IPS DF 6.9 (cell line): Measurements from ENCODE around the gene APBB2.
A peak's percentile ranks its signal among the peaks of the same experiment; 100 is the strongest.

ENCODE experiments used
- DNase-seq: peaks from one replicate; pipeline ENCODE4 v3.0.0-alpha.2; 2013; ENCODE audit warnings: low read depth, low spot score
- H3K27ac ChIP-seq: one replicate; pipeline ENCODE4 v1.5.1; 2013; ENCODE audit warnings: low read length, control low read depth
- H3K27me3 ChIP-seq: 2 replicates; pipeline ENCODE4 v1.6.1; 2013; ENCODE audit warnings: mild to moderate bottlenecking, low read length; ENCODE audit not compliant: control insufficient read depth, insufficient read depth
- H3K36me3 ChIP-seq: 2 replicates; pipeline ENCODE4 v1.6.1; 2013; ENCODE audit warnings: low read length; ENCODE audit not compliant: control insufficient read depth, insufficient read depth
- H3K4me1 ChIP-seq: 2 replicates; pipeline ENCODE4 v1.6.1; 2013; ENCODE audit warnings: low read length; ENCODE audit not compliant: control insufficient read depth, insufficient read depth
- H3K4me3 ChIP-seq: 2 replicates; pipeline ENCODE4 v1.5.1; 2013; ENCODE audit warnings: mild to moderate bottlenecking, low read length
- H3K9me3 ChIP-seq: 2 replicates; pipeline ENCODE4 v1.6.1; 2013; ENCODE audit warnings: low read length, inconsistent platforms; ENCODE audit not compliant: control insufficient read depth, insufficient read depth
- WGBS: extraction: QIAGEN DNeasy Blood & Tissue Kit; methylation state at CpG from one replicate; pipeline ENCODE4 v1.1.7; 2013; ENCODE audit warnings: mixed read lengths, missing lambda C conversion rate; ENCODE audit not compliant: insufficient read length, insufficient coverage; 5-methylcytosine and 5-hydroxymethylcytosine counted together

The APBB2 gene

GRCh38 chr4:41081847-41082246, 132.5 kb downstream of the APBB2 start:
- no peaks in the 10 kb centered on the region for H3K9me3 ChIP-seq
- no peak overlapping the region for H3K4me3 ChIP-seq
- H3K27me3 ChIP-seq = no peaks in the 10 kb centered on the region
- H3K4me1 ChIP-seq = no peaks in the 10 kb centered on the region
- no peaks in the 10 kb centered on the region for H3K36me3 ChIP-seq
- whole genome bisulfite sequencing = no CpG with 5 or more reads among the region's 5 CpGs
- DNase-seq = no peak
- no peak overlapping the region for H3K27ac ChIP-seq

- no peaks in the 10 kb centered on the region for H3K4me1 ChIP-seq
- DNase-seq = no peak
- no peaks in the 10 kb centered on the region for H3K27me3 ChIP-seq
- no peaks in the 10 kb centered on the region for H3K9me3 ChIP-seq
- no peaks in the 10 kb centered on the region for H3K36me3 ChIP-seq
- H3K4me3 ChIP-seq = no peak overlapping the region
- no CpG with 5 or more reads among the region's 4 CpGs for WGBS
- no peak overlapping the region for H3K27ac ChIP-seq
These were observed 133.4 kb downstream of the APBB2 start for GRCh38 chr4:41080976-41081375.

- H3K36me3 ChIP-seq = no peaks in the 10 kb centered on the region
- no peaks in the 10 kb centered on the region for H3K9me3 ChIP-seq
- DNase-seq = no peak
- no peak overlapping the region for H3K4me3 ChIP-seq
- WGBS = no CpG with 5 or more reads among the region's 6 CpGs
- no peaks in the 10 kb centered on the region for H3K27me3 ChIP-seq
- no peaks in the 10 kb centered on the region for H3K4me1 ChIP-seq
- no peak overlapping the region for H3K27ac ChIP-seq
These were observed 134.3 kb downstream of the APBB2 start for GRCh38 chr4:41079881-41080560.

- no CpG with 5 or more reads among the region's 1 CpG for WGBS
- no peaks in the 10 kb centered on the region for H3K27me3 ChIP-seq
- no peak overlapping the region for H3K4me3 ChIP-seq
- no peak overlapping the region for H3K27ac ChIP-seq
- DNase-seq = no peak
- no peaks in the 10 kb centered on the region for H3K9me3 ChIP-seq
- no peaks in the 10 kb centered on the region for H3K36me3 ChIP-seq
- no peaks in the 10 kb centered on the region for H3K4me1 ChIP-seq
These were observed 136.7 kb downstream of the APBB2 start for GRCh38 chr4:41077628-41078027.

GRCh38 chr4:41076481-41076880, 137.9 kb downstream of the APBB2 start:
- no CpG with 5 or more reads among the region's 1 CpG for WGBS
- H3K4me3 ChIP-seq = no peak overlapping the region
- H3K4me1 ChIP-seq = peaks cover 2% of the 10 kb centered on the region; the same call in 1 of the 2 replicates
- no peak for DNase-seq
- H3K27me3 ChIP-seq = no peaks in the 10 kb centered on the region
- H3K36me3 ChIP-seq = no peaks in the 10 kb centered on the region
- no peaks in the 10 kb centered on the region for H3K9me3 ChIP-seq
- no peak overlapping the region for H3K27ac ChIP-seq

- H3K27ac ChIP-seq = no peak overlapping the region
- H3K4me1 ChIP-seq = peaks cover 2% of the 10 kb centered on the region; the same call in 1 of the 2 replicates
- H3K36me3 ChIP-seq = no peaks in the 10 kb centered on the region
- H3K9me3 ChIP-seq = no peaks in the 10 kb centered on the region
- H3K27me3 ChIP-seq = no peaks in the 10 kb centered on the region
- H3K4me3 ChIP-seq = no peak overlapping the region
- DNase-seq = no peak
- no CpG with 5 or more reads among the region's 3 CpGs for WGBS
These were observed 140.1 kb downstream of the APBB2 start for GRCh38 chr4:41074215-41074614.

- no peak for DNase-seq
- Histone ChIP-seq H3K4me1 (peaks cover 2% of the 10 kb centered on the region; the same call in 1 of the 2 replicates), H3K4me3 (no peak overlapping the region), H3K27ac (no peak overlapping the region), H3K9me3 (no peaks in the 10 kb centered on the region), H3K27me3 (no peaks in the 10 kb centered on the region), H3K36me3 (no peaks in the 10 kb centered on the region)
- no CpG with 5 or more reads among the region's 7 CpGs for WGBS
These were observed 142.1 kb downstream of the APBB2 start for GRCh38 chr4:41072021-41072777.

- Histone ChIP-seq H3K27ac (no peak overlapping the region), H3K4me1 (peaks cover 2% of the 10 kb centered on the region; the same call in 1 of the 2 replicates), H3K27me3 (no peaks in the 10 kb centered on the region), H3K9me3 (no peaks in the 10 kb centered on the region), H3K4me3 (no peak overlapping the region), H3K36me3 (no peaks in the 10 kb centered on the region)
- WGBS = no CpG with 5 or more reads among the region's 10 CpGs
- DNase-seq = no peak
These were observed 143.6 kb downstream of the APBB2 start for GRCh38 chr4:41070516-41071281.

GRCh38 chr4:41069838-41070237, 144.5 kb downstream of the APBB2 start:
- H3K4me3 ChIP-seq = no peak overlapping the region
- H3K9me3 ChIP-seq = no peaks in the 10 kb centered on the region
- H3K4me1 ChIP-seq = peaks cover 2% of the 10 kb centered on the region; the same call in 1 of the 2 replicates
- no CpG with 5 or more reads among the region's 1 CpG for WGBS
- no peaks in the 10 kb centered on the region for H3K36me3 ChIP-seq
- H3K27me3 ChIP-seq = no peaks in the 10 kb centered on the region
- peak; percentile 37 for DNase-seq
- H3K27ac ChIP-seq = no peak overlapping the region

- no peaks in the 10 kb centered on the region for H3K36me3 ChIP-seq
- no peak for DNase-seq
- WGBS = no CpG with 5 or more reads among the region's 5 CpGs
- no peaks in the 10 kb centered on the region for H3K27me3 ChIP-seq
- H3K4me3 ChIP-seq = no peak overlapping the region
- H3K4me1 ChIP-seq = peaks cover 2% of the 10 kb centered on the region; the same call in 1 of the 2 replicates
- no peaks in the 10 kb centered on the region for H3K9me3 ChIP-seq
- H3K27ac ChIP-seq = no peak overlapping the region
These were observed 145.1 kb downstream of the APBB2 start for GRCh38 chr4:41069257-41069656.
